COLO829 (cell line): ENCODE data around the gene MACROH2A2.

Experiments
- DNase-seq: peaks from one replicate; pipeline ENCODE4 v3.0.0; 2012; ENCODE audit warnings: low spot score

MACROH2A2 gene

DNA sequence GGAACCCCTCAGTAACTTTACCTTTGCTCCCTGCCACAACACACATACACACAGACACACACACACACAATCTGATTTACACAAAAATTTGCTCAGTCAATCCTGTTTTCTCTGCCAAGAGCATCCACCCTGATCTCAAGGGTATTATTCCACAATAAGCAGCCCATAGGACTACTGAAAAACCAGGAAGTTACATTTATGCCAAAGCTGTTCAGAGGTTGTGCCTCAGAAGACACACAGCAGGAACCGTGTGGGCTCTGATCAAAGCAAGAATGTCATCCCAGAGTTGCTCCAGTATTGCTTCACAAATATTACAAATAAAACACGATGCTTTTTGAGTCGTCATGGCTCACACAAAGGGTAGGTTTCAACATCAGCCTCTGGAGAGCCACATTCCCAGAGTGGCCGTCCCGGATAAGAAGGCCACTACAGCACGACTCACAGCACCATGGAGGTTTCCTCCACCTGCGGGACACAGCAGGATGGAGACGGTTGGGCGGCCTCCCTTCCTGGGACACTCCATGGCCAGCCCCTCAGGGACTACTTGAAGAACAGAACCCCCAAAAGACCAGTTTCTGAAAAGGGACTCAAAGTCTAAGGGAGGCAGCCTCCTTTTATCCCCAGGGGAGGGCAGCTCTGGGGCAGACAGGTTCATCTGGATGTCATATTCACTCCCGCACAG, 78.4 kb downstream of the MACROH2A2 start:
- DNase-seq, result no peak

DNA sequence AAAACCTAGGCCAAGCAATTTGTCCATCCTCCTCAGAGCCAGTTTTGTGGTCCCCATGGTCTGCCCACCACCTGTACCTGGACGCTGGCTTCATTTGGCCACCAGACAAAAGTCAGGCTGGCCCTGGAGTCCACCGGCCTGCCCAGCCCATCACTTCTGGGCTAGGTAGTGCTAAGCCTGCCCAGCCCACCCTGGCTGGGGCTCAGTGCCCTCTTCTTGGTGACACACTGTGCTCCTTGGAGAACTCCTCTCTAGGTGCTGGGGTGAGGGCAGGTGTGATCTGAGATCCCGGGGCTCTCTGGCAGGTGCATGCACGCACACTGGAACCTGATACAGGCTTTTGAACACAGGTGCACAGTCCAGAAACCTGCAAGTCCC, 78.9 kb downstream of the MACROH2A2 start:
- DNase-seq, result no peak

DNA sequence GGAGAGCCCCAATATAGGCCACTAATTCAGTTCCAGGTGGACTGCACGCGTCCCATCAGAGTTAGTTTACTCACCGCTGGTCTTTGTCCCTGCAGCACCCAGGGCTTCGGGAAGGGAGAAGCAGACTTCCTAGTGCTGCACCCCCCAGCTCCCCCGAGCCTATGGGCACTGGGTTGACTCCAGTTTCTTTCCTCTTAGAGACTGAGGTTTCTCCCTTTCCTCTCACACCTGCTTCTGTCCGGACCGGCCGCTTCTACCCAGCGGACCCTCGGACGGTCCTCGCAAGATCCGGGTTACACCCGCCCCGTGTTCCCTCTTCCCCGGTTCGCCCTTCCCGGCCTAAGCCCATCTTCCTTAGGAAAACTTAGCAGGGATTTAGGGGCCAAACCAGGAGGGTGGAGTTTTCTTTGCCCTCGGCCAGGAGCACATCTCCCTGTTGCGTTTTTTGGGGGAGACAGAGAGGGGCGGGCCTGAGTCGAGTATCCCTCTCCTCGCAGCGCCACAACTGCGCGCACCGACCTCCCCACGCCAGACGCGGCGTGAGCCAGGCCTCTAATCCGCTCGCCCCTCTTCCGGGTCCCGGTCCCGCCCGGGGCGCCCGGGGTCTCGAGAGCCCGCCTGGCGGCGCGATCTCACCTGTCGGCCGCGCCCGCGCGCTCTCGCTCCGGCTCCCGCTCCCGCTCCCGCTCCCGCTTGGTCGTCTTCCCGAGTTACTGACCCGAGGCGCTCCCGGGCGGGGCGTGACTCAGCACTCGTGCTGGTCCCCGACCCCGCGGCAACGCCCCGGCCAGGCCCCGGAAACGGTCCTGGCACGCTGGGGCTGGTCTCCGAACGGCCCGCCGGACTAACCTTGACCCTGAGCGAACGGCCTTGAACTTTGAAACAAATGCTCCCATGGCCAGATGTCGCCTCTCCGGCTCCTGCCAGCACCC, 79.7 kb downstream of the MACROH2A2 start, which contains the start of gene AIFM2:
Gene AIFM2 (minus strand): TSS at position 728 of the 932 bp plus-strand sequence. CDS start 8,741 bp downstream, outside the sequence.
- DNase-seq, result peak; percentile 47

DNA sequence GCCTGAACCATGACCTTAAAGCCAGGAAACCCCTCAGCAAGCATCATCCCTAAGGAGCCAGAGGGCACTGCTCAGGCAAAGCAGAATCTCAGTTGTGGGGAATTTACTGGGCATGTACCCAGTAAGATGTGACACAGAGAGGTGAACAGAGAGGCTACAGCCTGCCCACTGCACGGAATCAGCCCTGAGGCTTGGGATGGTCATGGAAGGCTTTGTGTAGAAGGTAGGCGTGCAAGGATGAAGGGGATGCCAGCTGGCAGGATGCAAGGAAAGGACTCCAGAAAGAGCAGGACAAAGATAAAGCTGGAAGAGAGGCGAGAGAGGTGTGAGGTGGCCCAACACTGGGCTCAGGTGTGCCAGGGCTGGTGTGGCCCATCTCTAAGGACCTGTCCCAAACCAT, 82.4 kb downstream of the MACROH2A2 start:
- no peak for DNase-seq

- no peak for DNase-seq
These were observed 83.0 kb downstream of the MACROH2A2 start for GRCh38 chr10:70135684-70136083.

- DNase-seq, result no peak
These were observed 84.5 kb downstream of the MACROH2A2 start for GRCh38 chr10:70137135-70137534.

DNA sequence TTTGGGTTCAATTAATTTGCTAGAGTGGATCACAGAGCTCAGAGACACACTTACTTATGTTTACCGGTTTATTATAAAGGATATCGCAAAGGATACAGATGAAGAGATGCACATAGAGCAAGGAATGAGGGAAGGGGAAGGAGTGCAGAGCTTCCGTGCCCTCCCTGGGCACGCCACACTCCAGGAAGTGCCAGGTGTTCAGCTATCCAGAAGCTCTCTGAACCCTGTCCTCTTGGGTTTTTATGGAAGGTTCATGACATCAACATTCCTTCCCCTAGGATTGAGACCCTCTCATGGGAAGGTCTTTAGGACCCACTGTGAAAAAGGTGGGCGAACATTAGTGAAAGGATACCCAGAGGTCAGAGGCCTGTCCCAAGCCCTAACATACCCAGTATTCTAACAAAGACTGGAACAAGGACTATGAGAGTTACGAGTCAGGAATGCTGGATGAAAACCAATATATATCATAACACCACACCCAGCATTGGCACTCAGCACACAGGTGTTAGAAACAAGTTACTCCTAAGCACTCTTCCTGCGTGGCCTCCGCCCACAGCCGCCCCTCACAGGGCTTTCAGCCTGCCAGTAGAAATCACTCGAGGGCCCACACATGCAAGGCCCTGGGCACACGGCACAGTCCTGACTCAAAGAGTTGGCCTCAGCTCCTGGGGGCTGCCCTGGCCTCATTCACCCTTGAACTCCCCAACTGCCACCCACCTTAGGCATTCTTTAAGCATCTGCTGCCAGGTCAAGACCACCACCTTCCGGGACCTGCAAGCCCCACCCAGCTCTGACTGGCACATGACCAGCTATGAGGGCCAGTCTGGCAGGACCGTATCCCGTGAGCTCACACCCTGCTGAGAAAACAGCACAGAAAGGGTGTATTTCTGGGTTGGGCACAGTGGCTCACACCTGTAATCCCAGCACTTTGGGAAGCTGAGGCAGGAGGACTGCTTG, 85.6 kb downstream of the MACROH2A2 start:
- no peak for DNase-seq

- DNase-seq, result no peak
These were observed 86.7 kb downstream of the MACROH2A2 start for GRCh38 chr10:70139151-70139996.

DNA sequence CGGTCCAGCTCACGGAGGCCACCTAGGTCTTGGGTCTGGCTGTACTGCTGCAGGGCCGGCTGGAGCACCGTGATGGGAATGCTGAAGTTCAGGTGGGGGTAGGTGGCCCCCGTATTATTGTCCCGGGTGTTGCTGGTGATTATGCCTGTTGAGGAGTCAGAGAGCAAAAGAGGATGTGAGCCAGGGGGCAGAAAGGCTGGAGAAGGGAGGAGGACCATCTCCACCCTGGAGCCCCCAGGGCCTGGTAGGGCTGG, 87.3 kb downstream of the MACROH2A2 start:
- no peak for DNase-seq

DNA sequence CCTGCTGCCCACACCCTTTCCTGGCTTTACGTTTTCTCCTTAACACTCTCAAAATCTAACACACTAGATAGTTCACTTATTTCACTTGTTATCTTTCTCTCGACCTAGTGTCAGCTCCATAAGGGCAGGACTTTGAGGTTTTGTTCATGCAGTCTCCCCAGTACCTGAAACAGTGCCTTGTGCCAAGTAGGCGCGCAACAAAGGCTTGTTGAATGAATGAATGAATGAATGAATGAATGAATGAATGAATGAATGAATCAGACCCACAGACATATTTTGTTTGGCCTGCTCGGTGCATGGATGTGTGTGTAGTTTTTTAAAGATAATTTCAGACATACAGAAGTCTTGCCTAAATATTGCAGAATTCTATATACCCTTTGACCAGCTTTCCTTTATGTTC, 87.7 kb downstream of the MACROH2A2 start:
- no peak for DNase-seq

DNA sequence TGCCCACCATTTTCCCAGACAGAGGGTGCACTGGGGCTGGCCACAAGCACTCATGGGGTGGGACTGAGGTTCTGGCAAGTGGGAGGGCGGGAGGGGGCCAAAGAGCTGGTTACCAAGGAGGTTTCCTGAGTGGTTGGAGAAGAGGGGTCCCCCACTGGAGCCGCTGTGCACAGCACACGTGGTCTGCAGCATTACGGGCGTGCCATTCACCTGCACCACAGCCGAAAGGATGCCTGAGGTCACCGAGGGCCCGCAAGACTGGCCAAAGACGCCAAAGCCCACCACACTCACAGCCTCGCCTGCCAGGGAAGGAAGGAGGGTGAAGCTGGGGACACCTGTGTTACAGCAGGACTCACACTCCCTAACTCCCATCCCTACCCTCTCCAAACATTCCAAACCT, 89.9 kb downstream of the MACROH2A2 start:
- no peak for DNase-seq

- DNase-seq, result no peak
These were observed 91.9 kb downstream of the MACROH2A2 start for GRCh38 chr10:70144372-70145110.

- DNase-seq, result no peak
These were observed 92.6 kb downstream of the MACROH2A2 start for GRCh38 chr10:70145166-70145665.

DNA sequence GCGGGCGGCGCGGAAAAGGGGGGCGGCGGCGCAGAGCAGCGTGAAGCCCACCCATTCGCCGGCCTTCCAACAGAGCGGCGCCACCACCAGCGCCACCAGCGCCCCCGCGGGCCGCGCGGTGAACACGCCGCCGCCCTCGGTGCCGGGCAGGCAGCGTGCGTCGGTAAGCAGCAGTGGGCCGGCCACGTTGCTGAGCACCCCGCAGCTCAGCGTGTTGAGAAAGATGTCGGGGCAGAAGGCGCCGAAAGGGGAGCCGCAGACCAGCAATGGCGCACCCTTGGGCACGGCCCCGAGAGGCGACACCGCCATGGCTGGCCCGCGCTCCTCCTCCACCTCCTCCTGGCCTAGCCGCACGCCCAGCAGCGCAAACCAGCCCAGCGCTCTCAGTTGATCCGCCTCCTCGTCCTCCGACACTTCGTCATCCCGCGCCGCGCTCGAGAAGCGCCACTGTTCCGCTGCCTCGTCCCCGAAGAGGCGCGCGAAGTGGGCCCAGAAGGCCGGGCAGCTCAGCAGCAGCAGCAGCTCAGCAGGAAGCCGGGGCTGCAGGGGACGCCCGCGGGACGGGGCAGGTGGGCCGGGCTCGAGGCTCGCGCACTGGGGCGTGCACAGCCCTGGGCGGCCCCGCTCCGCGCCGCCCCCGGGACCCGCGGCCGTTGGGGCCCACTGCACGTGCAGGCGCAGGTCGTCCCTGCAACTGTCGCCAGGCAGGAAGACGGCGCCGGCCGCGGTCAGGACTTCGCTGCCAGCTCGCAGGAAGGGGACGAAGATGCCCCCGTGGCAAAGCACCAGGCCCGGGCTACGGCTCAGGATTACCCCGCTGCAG, 93.2 kb downstream of the MACROH2A2 start:
- DNase-seq, result no peak

DNA sequence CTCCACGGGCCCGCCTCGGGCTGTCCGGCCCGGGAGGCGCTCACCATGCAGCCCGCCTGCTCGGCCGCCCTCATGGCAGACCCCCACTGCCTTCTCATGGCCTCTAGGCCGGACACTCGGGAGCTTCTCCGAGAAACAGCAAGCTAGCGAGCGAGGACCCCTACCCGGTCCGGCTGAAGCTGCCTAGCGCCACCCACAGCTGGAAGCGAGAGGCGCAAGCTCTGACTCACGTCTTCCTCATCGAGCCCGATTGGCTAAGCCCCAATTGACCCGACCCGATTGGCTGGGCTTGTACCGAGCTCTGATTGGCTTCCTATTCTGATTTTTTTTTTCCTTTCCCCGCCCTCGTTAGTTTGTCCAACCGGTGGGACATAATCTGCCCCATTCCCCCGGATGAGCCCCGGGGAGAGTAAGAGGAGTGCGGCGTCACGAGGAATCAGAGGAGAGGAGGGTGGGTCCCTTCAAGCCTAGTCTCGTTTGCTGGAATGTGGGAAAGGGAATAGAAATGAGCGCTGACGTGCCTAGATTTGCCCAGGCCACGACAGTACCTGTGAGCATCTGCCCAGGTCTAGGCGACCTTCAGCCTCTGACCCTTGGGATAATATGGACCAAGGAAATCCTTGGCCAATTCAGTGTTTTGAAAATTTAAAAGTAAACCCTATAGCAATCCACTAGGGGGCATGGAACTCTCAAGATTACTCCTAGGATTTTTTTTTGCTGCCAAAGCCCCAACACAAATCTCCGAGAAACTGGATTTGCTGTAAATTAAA, 94.0 kb downstream of the MACROH2A2 start, which contains the start of gene TYSND1:
Gene TYSND1 (minus strand): TSS at position 212 of the 770 bp plus-strand sequence. CDS start 114 bp downstream, at position 98.
- peak; percentile 96 for DNase-seq

- no peak for DNase-seq
These were observed 94.6 kb downstream of the MACROH2A2 start for GRCh38 chr10:70147259-70147625.

- DNase-seq, result no peak
These were observed 95.9 kb downstream of the MACROH2A2 start for GRCh38 chr10:70148516-70148915.

DNA sequence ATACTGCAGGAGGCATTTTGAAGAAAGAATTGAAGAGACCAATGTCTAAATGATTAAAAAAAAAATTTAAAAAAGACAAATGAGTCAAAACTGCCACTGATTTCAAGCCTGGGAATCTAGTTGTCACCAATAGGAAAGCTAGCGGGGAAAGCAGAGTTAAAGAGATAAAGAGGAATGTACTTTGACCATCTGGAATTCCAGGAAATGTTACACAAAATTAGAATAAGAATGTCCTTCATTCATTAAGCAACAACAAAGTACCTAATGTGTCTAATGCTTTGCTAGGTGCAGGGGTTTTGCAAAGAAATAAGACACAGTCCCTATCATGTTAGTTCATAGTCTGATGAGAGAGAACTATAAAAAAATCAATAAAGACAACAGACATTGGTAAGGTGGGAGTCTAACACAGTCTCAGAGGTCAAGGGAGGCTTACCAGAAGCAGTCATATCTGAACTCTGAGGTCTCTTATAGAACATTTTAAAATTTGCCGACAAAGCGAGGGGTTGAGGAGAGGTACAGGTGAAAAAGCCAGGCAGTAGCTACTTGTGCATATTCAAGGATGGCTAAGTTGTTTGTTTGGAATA, 102.7 kb downstream of the MACROH2A2 start:
- DNase-seq, result no peak
